ENCODE results near the gene PRPF19. TPM values are rescaled to one million over a fixed set of nuclear protein-coding genes. Genes with fewer than 3 reads are reported as not detected.

PRPF19 gene
- total RNA-seq, 1 experiment from 2014 or later: 109 TPM

- no peak for DNase-seq (ENCODE audit: low read depth in 1 of 2, low spot score in 2 of 2)
- Histone ChIP-seq H3K36me3 (peaks cover 93% of the 10 kb centered on the region), H3K27ac (no peak overlapping the region), H3K4me3 (no peak overlapping the region), H3K27me3 (replicated peaks) (no peaks in the 10 kb centered on the region), H3K4me1 (replicated peaks) (peaks cover 3% of the 10 kb centered on the region), H3K9me3 (replicated peaks) (no peaks in the 10 kb centered on the region)
Observed at GRCh38 chr11:60899977-60900376, 6.4 kb downstream of the PRPF19 start.

GRCh38 chr11:60899046-60899936, 7.1 kb downstream of the PRPF19 start:
- H3K27me3 ChIP-seq (replicated peaks): no peaks in the 10 kb centered on the region
- DNase-seq (ENCODE audit: low read depth in 1 of 2, low spot score in 2 of 2): peak in 1 of 2 experiments; percentile 67
- H3K36me3 ChIP-seq: peaks cover 94% of the 10 kb centered on the region
- no peak overlapping the region for H3K27ac ChIP-seq
- H3K9me3 ChIP-seq (replicated peaks): no peaks in the 10 kb centered on the region
- no peaks in the 10 kb centered on the region for H3K4me1 ChIP-seq (replicated peaks)
- no peak overlapping the region for H3K4me3 ChIP-seq

- no peaks in the 10 kb centered on the region for H3K4me1 ChIP-seq (replicated peaks)
- no peak overlapping the region for H3K4me3 ChIP-seq
- no peak for DNase-seq (ENCODE audit: low read depth in 1 of 2, low spot score in 2 of 2)
- H3K9me3 ChIP-seq (replicated peaks): no peaks in the 10 kb centered on the region
- peaks cover 98% of the 10 kb centered on the region for H3K36me3 ChIP-seq
- H3K27me3 ChIP-seq (replicated peaks): no peaks in the 10 kb centered on the region
- H3K27ac ChIP-seq: no peak overlapping the region
Observed at GRCh38 chr11:60897496-60897895, 8.9 kb downstream of the PRPF19 start.

- H3K36me3 ChIP-seq: peaks cover 97% of the 10 kb centered on the region
- no peak overlapping the region for H3K27ac ChIP-seq
Observed at GRCh38 chr11:60895687-60896086, 10.7 kb downstream of the PRPF19 start.

GRCh38 chr11:60891103-60891741, 15.2 kb downstream of the PRPF19 start:
- Histone ChIP-seq H3K9me3 (replicated peaks) (no peaks in the 10 kb centered on the region), H3K27ac (no peak overlapping the region), H3K27me3 (replicated peaks) (no peaks in the 10 kb centered on the region), H3K4me3 (no peak overlapping the region), H3K4me1 (replicated peaks) (no peaks in the 10 kb centered on the region), H3K36me3 (peaks cover 52% of the 10 kb centered on the region)
- DNase-seq (ENCODE audit: low read depth in 1 of 2, low spot score in 2 of 2): no peak

More at GRCh38 chr11:60895687-60896086, 10.7 kb downstream of the PRPF19 start:
- Histone ChIP-seq H3K4me1 (replicated peaks) (no peaks in the 10 kb centered on the region), H3K27me3 (replicated peaks) (no peaks in the 10 kb centered on the region), H3K4me3 (no peak overlapping the region), H3K9me3 (replicated peaks) (no peaks in the 10 kb centered on the region)
- no peak for DNase-seq (ENCODE audit: low read depth in 1 of 2, low spot score in 2 of 2)

GRCh38 chr11:60890696-60891095, 15.7 kb downstream of the PRPF19 start:
- DNase-seq (ENCODE audit: low read depth in 1 of 2, low spot score in 2 of 2): no peak
- peaks cover 47% of the 10 kb centered on the region for H3K36me3 ChIP-seq

GRCh38 chr11:60889869-60890311, 16.5 kb downstream of the PRPF19 start:
- H3K27me3 ChIP-seq (replicated peaks): no peaks in the 10 kb centered on the region
- no peaks in the 10 kb centered on the region for H3K4me1 ChIP-seq (replicated peaks)
- H3K4me3 ChIP-seq: no peak overlapping the region
- H3K36me3 ChIP-seq: peaks cover 39% of the 10 kb centered on the region
- H3K9me3 ChIP-seq (replicated peaks): no peaks in the 10 kb centered on the region
- DNase-seq (ENCODE audit: low read depth in 1 of 2, low spot score in 2 of 2): no peak
- no peak overlapping the region for H3K27ac ChIP-seq

More at GRCh38 chr11:60890696-60891095, 15.7 kb downstream of the PRPF19 start:
- H3K27ac ChIP-seq: no peak overlapping the region
- no peaks in the 10 kb centered on the region for H3K27me3 ChIP-seq (replicated peaks)
- H3K9me3 ChIP-seq (replicated peaks): no peaks in the 10 kb centered on the region
- no peak overlapping the region for H3K4me3 ChIP-seq
- no peaks in the 10 kb centered on the region for H3K4me1 ChIP-seq (replicated peaks)

GRCh38 chr11:60887556-60887955, 18.8 kb downstream of the PRPF19 start:
- peak in 1 of 2 experiments; percentile 39 for DNase-seq (ENCODE audit: low read depth in 1 of 2, low spot score in 2 of 2)
- Histone ChIP-seq H3K9me3 (replicated peaks) (no peaks in the 10 kb centered on the region), H3K4me3 (no peak overlapping the region), H3K27me3 (replicated peaks) (no peaks in the 10 kb centered on the region), H3K36me3 (peaks cover 15% of the 10 kb centered on the region), H3K4me1 (replicated peaks) (no peaks in the 10 kb centered on the region), H3K27ac (no peak overlapping the region)

GRCh38 chr11:60880643-60881282, 25.6 kb downstream of the PRPF19 start:
- no peak for DNase-seq (ENCODE audit: low read depth in 1 of 2, low spot score in 2 of 2)
- no peaks in the 10 kb centered on the region for H3K4me1 ChIP-seq (replicated peaks)

GRCh38 chr11:60879971-60880588, 26.3 kb downstream of the PRPF19 start:
- no peak overlapping the region for H3K4me3 ChIP-seq
- H3K4me1 ChIP-seq (replicated peaks): no peaks in the 10 kb centered on the region
- no peak overlapping the region for H3K27ac ChIP-seq
- no peaks in the 10 kb centered on the region for H3K27me3 ChIP-seq (replicated peaks)
- no peak for DNase-seq (ENCODE audit: low read depth in 1 of 2, low spot score in 2 of 2)
- H3K9me3 ChIP-seq (replicated peaks): no peaks in the 10 kb centered on the region
- peaks cover 4% of the 10 kb centered on the region; the same call in 1 of the 2 replicates for H3K36me3 ChIP-seq

More at GRCh38 chr11:60880643-60881282, 25.6 kb downstream of the PRPF19 start:
- Histone ChIP-seq H3K9me3 (replicated peaks) (no peaks in the 10 kb centered on the region), H3K27me3 (replicated peaks) (no peaks in the 10 kb centered on the region), H3K4me3 (no peak overlapping the region), H3K27ac (no peak overlapping the region), H3K36me3 (peaks cover 4% of the 10 kb centered on the region; the same call in 1 of the 2 replicates)

- Histone ChIP-seq H3K27ac (no peak overlapping the region), H3K4me3 (no peak overlapping the region), H3K9me3 (replicated peaks) (no peaks in the 10 kb centered on the region), H3K4me1 (replicated peaks) (no peaks in the 10 kb centered on the region), H3K27me3 (replicated peaks) (no peaks in the 10 kb centered on the region), H3K36me3 (peaks cover 4% of the 10 kb centered on the region; the same call in 1 of the 2 replicates)
- DNase-seq (ENCODE audit: low read depth in 1 of 2, low spot score in 2 of 2): no peak
Observed at GRCh38 chr11:60879104-60879503, 27.3 kb downstream of the PRPF19 start.

GRCh38 chr11:60878245-60879101, 27.9 kb downstream of the PRPF19 start:
- Histone ChIP-seq H3K9me3 (replicated peaks) (no peaks in the 10 kb centered on the region), H3K36me3 (peaks cover 4% of the 10 kb centered on the region; the same call in 1 of the 2 replicates), H3K4me3 (no peak overlapping the region), H3K27ac (no peak overlapping the region), H3K4me1 (replicated peaks) (peaks cover 2% of the 10 kb centered on the region), H3K27me3 (replicated peaks) (no peaks in the 10 kb centered on the region)
- no peak for DNase-seq (ENCODE audit: low read depth in 1 of 2, low spot score in 2 of 2)

- no peak overlapping the region for H3K27ac ChIP-seq
- no peak for DNase-seq (ENCODE audit: low read depth in 1 of 2, low spot score in 2 of 2)
- peaks cover 4% of the 10 kb centered on the region; the same call in 1 of the 2 replicates for H3K36me3 ChIP-seq
Observed at GRCh38 chr11:60876168-60876485, 30.3 kb downstream of the PRPF19 start.

More at GRCh38 chr11:60876168-60876485, 30.3 kb downstream of the PRPF19 start:
- H3K4me3 ChIP-seq: no peak overlapping the region
- H3K9me3 ChIP-seq (replicated peaks): no peaks in the 10 kb centered on the region
- no peaks in the 10 kb centered on the region for H3K27me3 ChIP-seq (replicated peaks)
- H3K4me1 ChIP-seq (replicated peaks): peaks cover 10% of the 10 kb centered on the region

Measured in SJSA1 (cell line).